Ureter (tissue), 1 donor: ENCODE measurements around the gene FBXW9. TPM values are rescaled to one million over a fixed set of nuclear protein-coding genes. Genes with fewer than 3 reads are reported as not detected.
"Not testable (repeated sequence)": the region's sequence is repeated elsewhere in the genome, so short reads cannot be mapped to it uniquely, and the experiment has no call there.

Source experiments
- DNase-seq: peaks from one replicate; pipeline ENCODE4 v3.0.0-alpha.2; 2020; ENCODE audit warnings: low spot score
- total RNA-seq: library from RNA; stranded (reverse); gene quantifications from one replicate; pipeline ENCODE4 v1.2.4, GENCODE V29; 2023
- donor health status: DM: yes; HTN: yes; CAD: no.

FBXW9 gene
- total RNA-seq: 8.7 TPM

- peak; percentile 97 for DNase-seq
These were observed at the start of gene FBXW9 for GRCh38 chr19:12696366-12697335. TSS of gene FBXW9 (minus strand) at chr19:12696631. CDS start at chr19:12696581, 50 bp downstream.

- no peak for DNase-seq
These were observed 48.9 kb upstream of the FBXW9 start for GRCh38 chr19:12745166-12745897.

GRCh38 chr19:12737835-12738351, 41.5 kb upstream of the FBXW9 start:
- no peak for DNase-seq

- peak; percentile 95 for DNase-seq
These were observed 40.8 kb upstream of the FBXW9 start, which contains the start of gene GET3 for GRCh38 chr19:12736995-12737834. TSS of gene GET3 (plus strand) at chr19:12737497. CDS start at chr19:12737506, 9 bp downstream.

- no peak for DNase-seq
These were observed 37.2 kb upstream of the FBXW9 start for GRCh38 chr19:12733369-12734214.

GRCh38 chr19:12731337-12731736, 34.9 kb upstream of the FBXW9 start:
- DNase-seq: no peak

GRCh38 chr19:12730064-12730463, 33.6 kb upstream of the FBXW9 start:
- DNase-seq: no peak

- DNase-seq: no peak
These were observed 31.5 kb upstream of the FBXW9 start for GRCh38 chr19:12727745-12728433.

- no peak for DNase-seq
These were observed 30.5 kb upstream of the FBXW9 start for GRCh38 chr19:12726988-12727316.

GRCh38 chr19:12725612-12726011, 29.2 kb upstream of the FBXW9 start:
- DNase-seq: not testable (repeated sequence)

GRCh38 chr19:12723641-12724426, 27.4 kb upstream of the FBXW9 start, which contains the start of gene TNPO2:
TSS of gene TNPO2 (minus strand) at chr19:12723932. CDS start at chr19:12720977, 2,955 bp downstream.
- peak; percentile 64 for DNase-seq

- DNase-seq: no peak
These were observed 26.9 kb upstream of the FBXW9 start for GRCh38 chr19:12723381-12723640.

GRCh38 chr19:12722566-12723380, 26.3 kb upstream of the FBXW9 start:
- peak; percentile 97 for DNase-seq

GRCh38 chr19:12721656-12722565, 25.5 kb upstream of the FBXW9 start:
- peak; percentile 73 for DNase-seq

- DNase-seq: no peak
These were observed 24.6 kb upstream of the FBXW9 start for GRCh38 chr19:12720851-12721655.

GRCh38 chr19:12720296-12720695, 23.9 kb upstream of the FBXW9 start:
- DNase-seq: no peak
